Effector CD8-positive, alpha-beta T cell (primary cell): ENCODE results near the gene CCDC24.
A peak's percentile ranks its signal among the peaks of the same experiment; 100 is the strongest.

Experiments used
- DNase-seq: peaks from one replicate; lab custom pipeline; 2025; lab: John Stamatoyannopoulos, UW

The CCDC24 gene

DNA sequence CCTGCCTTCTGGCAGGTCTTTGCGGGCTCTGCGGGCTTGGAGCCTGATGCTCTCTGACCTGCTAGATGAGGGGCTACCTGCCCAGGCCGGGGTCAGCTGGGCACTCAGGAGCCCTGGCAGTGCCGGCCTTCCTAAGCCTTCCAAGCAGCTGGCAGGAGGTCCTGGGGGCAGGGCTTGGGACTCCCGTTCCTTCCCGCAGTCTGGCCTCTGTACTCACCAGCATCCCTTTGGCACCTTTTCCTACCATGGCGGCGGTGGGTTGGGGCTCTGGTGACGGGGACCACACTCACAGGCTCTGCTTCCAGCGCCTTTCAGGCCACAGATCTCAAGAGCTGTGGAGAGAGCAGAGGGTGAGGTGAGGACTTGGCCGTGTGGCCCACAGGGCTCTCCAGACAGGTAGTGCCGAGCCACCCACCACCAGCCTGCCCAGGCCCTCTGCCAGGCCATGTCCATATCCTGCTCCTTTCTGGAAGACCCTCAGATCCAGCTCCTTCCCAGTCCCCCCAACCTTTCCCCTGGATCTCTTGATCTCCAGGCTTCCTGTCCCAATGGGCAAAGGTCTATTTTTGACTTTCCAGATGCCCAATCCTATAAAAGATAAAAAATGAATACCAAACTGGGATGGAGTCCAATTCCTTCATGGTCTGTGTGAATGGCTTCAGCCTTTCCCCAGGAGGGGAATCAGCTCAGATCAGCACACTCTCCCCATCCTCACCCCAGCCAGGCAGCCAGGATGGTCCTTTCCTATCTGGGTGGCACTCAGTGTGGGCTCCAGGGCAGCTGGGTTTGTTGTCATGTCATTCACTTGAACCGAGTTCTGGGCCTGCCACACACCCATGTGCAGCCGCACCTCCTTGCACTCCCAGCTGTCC, 32.9 kb downstream of the CCDC24 start:
- no peak for DNase-seq

GRCh38 chr1:44024903-44025525, 33.6 kb downstream of the CCDC24 start:
- no peak for DNase-seq

- DNase-seq, result no peak
These were observed 34.4 kb downstream of the CCDC24 start for GRCh38 chr1:44025816-44026215.

DNA sequence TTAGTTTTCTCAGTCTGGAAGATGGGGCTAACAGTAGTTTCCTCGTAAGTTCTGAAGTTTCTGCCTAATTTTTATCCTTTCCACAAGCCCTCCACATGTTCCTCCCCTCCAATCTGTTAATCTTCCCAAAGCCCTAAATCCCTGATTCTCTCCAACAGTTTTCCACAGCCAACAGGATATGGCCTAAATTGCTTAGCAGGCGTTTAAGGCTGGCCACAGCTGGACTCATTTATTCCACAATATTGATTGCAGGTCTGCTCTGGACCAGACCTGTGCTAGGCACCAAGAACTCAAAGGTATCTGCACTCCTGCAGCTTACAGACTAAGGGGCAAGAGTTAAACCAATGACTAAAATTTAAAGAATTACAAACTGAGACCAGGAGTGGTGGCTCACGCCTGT, 35.9 kb downstream of the CCDC24 start:
- DNase-seq, result no peak

DNA sequence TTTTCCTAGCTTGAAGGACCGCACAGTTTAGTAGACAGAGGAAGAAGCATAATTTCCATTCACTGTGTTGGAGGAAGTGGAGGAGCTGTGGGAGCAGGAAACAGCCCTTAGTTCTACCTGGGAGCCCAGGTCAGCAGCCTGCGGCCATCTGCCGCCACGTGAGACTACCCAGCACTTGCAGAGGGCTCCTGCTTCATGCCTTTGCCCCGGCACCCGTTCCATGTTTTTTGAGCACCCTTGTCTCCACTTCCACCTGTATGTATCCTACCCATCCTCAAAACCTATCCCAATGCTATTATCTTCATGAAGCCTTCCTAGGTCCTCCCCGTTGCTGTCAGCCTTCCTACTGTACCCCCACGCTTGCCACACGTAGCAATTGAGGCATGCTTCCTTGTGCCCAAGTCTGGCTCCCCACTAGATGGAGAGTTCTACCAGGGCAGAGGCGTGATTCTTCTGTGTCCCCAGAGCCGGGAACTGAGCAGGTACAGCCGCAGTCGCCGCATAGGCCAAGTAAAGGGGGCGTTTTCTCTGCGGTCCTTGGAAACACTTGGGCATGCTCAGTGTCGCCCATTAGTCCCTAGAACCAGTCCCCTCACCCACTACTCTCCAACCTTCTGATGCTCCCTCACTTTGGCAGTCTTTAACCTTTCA, 38.0 kb downstream of the CCDC24 start:
- DNase-seq, result peak; percentile 41

GRCh38 chr1:44029911-44030604, 38.7 kb downstream of the CCDC24 start:
- peak; percentile 70 for DNase-seq

DNA sequence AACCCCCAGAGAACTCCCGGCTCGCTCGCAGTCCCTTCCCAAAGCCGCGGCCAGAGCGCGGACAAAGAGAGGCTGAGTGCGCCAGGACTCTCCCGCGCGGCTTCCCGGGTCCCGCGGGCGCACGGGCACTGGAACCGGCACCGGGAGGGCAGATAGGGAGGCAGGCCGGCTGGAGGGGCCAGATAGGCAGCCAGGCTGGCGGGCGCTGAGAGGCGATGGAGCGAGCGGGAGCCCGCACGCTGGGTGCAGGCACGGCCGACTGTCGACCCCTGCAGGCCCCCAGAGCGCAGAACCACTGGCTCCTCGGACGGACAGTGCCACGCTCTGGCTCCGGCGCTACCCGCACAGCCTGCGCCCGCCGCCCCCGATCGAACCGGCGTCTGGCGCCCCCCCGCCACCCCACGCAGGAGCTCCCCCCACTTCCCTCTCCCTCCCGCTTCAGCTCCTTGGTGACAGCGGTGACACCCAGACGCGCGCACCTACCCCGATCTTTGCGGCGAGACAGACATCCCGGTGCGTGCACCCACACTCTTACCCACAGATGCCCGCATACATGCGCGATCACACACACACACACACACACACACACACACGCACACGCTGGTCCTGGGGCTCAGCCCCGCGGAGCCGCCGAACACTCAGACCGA, 39.3 kb downstream of the CCDC24 start:
- peak; percentile 19 for DNase-seq

DNA sequence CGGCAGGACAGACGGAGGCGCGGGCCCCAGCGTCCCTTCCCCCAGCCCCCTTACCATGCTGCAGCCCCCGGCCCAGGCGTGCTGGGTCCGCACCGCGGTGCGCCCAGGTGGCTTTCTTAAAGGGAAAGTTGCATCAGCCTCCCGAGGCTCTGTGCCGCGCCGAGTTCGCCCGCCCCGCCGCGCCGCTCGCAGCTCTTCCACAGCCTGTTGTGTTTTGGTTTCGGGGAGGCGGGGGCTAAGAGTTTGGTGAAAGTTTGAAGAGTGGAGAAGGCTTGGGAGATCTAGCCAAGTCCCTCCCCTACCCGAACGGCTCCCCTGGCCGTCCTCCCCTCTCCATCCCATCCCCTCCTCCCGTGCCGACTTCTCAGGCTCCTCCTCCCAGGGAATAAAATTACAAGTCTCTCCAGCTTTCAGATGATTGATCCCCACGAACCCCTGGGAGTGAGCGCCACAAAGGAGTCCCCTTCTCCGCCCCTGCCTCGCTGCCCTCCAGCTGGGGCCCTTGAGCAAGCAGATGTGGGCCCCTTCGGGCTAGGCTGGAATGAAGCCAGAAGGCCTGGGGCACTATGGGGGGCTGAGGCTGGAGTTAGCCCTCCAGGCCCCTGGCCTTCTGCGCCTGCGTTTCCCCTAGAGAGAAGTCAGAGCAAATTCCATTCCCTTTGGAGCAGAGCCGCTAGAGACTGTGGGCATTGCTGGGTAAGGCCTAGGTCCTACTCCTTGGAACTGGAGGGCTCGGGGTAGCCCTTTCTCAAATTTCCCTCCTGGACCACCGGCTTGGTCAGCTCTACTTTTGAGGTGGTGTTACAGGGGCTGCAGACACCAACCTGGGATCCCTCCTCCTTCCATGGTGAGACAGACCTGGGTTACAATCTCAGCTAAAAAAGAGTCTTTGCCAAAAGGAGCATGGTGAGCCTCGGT, 40.1 kb downstream of the CCDC24 start, which contains the start of gene SLC6A9:
SLC6A9 (minus strand) TSS at position 211 of the 918 bp plus-strand sequence. CDS start 7,185 bp downstream, outside the sequence.
- no peak for DNase-seq

DNA sequence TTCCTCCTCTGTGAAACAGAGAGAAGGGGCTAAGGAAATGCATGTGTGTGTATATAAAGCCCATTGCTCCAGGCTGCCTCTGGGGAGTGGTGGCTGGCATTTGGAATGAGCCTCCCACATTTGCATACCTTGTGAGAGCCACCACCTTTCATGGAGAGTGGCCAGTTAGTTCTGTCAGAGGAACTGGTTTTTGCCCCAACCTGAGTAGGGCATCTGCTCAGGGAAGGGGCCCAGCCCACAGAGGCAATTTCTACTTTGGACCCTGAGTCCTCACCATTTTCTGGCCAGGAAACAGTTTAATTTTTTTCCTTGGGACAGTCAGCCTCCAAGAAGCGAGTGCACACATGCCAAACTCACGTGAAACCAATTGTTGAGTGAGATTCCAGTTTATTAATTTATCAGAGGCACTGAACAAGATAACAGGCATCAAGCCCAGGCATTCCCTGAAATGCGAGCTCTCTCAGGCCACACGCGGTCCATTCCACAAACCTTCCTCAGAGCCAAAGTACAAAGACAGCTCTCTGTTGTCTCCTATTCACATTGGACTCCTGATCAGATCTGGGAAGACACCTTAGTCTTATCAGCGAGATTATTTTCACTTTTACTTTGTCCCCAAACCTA, 40.9 kb downstream of the CCDC24 start:
- no peak for DNase-seq

- DNase-seq, result no peak
These were observed 41.7 kb downstream of the CCDC24 start for GRCh38 chr1:44033041-44033575.

DNA sequence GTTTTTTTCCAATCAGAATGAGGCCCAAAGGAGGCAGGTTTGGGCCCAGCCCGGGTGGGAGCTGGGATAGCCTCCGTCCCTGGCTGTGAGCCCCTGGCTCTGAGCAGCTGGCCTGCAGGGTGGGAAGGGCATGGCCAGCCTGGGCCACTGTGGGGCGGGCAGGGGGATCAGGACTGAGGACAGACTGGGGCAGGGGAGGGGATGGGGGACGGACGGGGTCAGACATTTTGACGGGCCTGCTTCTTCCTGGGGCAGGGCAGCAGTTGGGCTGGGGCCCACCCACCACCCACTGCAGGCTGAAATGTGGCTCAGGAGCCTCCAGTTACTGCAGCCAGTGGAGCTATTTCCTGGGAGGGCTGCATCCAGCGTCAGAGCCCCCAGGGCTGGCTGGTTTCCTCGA, 42.4 kb downstream of the CCDC24 start:
- DNase-seq, result no peak

DNA sequence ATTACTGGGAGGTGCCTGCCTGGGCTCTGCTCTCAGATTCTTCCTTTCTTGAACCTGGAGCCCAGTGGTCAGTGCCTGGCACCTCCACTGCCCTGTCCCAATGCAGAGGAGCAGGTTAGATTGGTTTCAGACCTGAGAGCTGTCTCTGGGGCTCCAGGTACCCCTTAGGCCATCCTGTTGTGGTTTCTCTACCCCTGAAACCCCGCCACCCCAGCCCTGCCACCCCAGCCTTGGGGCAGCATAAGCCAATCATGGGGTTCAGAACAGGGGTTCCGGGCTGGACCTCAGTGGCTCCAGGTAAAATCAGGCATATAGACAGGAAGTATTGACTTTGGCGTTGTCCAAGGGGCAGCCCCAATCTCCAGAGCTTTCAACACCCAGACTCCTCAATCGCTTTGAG, 43.0 kb downstream of the CCDC24 start:
- DNase-seq, result no peak

- no peak for DNase-seq
These were observed 43.7 kb downstream of the CCDC24 start for GRCh38 chr1:44034976-44035716.

- no peak for DNase-seq
These were observed 44.5 kb downstream of the CCDC24 start for GRCh38 chr1:44035726-44036408.

- DNase-seq, result peak; percentile 48
These were observed 45.2 kb downstream of the CCDC24 start for GRCh38 chr1:44036409-44037139.

DNA sequence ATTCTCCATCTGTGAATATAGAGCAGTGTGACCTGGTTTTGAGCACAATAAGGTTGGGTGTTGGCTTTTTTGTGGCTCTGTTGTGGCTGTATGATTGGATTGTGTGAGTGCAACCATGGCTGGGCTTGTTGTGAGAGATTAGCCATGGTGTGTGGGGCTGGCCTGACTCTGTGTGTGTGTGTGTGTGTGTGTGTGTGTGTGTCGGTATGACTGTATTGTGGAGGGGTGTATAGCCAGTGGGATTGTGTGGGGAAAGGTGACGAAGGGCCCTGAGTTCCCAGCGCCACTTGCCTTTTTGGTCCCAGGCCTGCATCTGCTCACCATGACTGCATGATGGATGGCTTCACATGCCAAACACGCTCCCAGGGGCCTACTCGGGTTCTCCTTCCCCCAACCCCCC, 45.8 kb downstream of the CCDC24 start:
- no peak for DNase-seq

- DNase-seq, result no peak
These were observed 47.7 kb downstream of the CCDC24 start for GRCh38 chr1:44038876-44039657.
